Osteoblast (primary cell): ENCODE data around the gene ELAVL3. TPM values are rescaled to one million over a fixed set of nuclear protein-coding genes. Genes with fewer than 3 reads are reported as not detected.
A peak's percentile ranks its signal among the peaks of the same experiment; 100 is the strongest.

Experiments
- DNase-seq: peaks from one replicate; pipeline ENCODE4 v3.0.0; 2011; ENCODE audit warnings: low spot score, mixed read lengths; ENCODE audit not compliant: insufficient read length; ENCODE audit errors: missing footprints
- H2AFZ ChIP-seq: 2 replicates; pipeline ENCODE4 v1.6.0; 2011; ENCODE audit warnings: mild to moderate bottlenecking, low read length
- H3K27ac ChIP-seq: 2 replicates; pipeline ENCODE4 v1.5.1; 2011; ENCODE audit warnings: mild to moderate bottlenecking, low read depth, low read length, moderate library complexity
- H3K27me3 ChIP-seq: 2 replicates; pipeline ENCODE4 v1.6.0; 2012; ENCODE audit warnings: mild to moderate bottlenecking, control low read depth, inconsistent platforms, low read length, moderate library complexity; ENCODE audit not compliant: insufficient read depth
- H3K36me3 ChIP-seq: 2 replicates; pipeline ENCODE4 v1.5.1; 2011; ENCODE audit warnings: mild to moderate bottlenecking, low read length, control low read depth, moderate library complexity; ENCODE audit not compliant: insufficient read depth
- H3K4me1 ChIP-seq: 2 replicates; pipeline ENCODE4 v1.5.1; 2011; ENCODE audit warnings: mild to moderate bottlenecking, low read length, control low read depth, moderate library complexity; ENCODE audit not compliant: insufficient read depth
- H3K4me2 ChIP-seq: 2 replicates; pipeline ENCODE4 v1.6.0; 2011; ENCODE audit warnings: mild to moderate bottlenecking, low read length; ENCODE audit not compliant: insufficient read depth
- H3K4me3 ChIP-seq: fragments of 200-600 bp; sonication (generic); 3 replicates; pipeline ENCODE4 v1.5.1; 2012; ENCODE audit warnings: mild to moderate bottlenecking, low read length, inconsistent platforms; ENCODE audit not compliant: insufficient read depth
- H3K79me2 ChIP-seq: 2 replicates; pipeline ENCODE4 v1.6.0; 2012; ENCODE audit warnings: mild to moderate bottlenecking, low read length, control low read depth, inconsistent platforms; ENCODE audit not compliant: insufficient read depth
- H3K9me3 ChIP-seq: 2 replicates; pipeline ENCODE4 v1.5.1; 2011; ENCODE audit warnings: low read depth, low read length, control low read depth
- H4K20me1 ChIP-seq: 2 replicates; pipeline ENCODE4 v1.6.0; 2012; ENCODE audit warnings: mild to moderate bottlenecking, low read length, control low read depth; ENCODE audit not compliant: insufficient read depth
- total RNA-seq: library from RNA; depleted of rRNA; stranded (reverse); fragments of >200 nt; gene quantifications from 2 replicates; pipeline ENCODE4 v1.2.3, GENCODE V29; 2012
- TF ChIP-seq, protein P1 (sequence below): IDR thresholded peaks from 2 replicates; pipeline ENCODE4 v1.5.1; 2011; ENCODE audit warnings: mild to moderate bottlenecking, low read depth, low read length, moderate library complexity; ENCODE audit errors: extremely low read depth

The ELAVL3 gene
- total RNA-seq, 1 donor, result 0.72 TPM

GRCh38 chr19:11423791-11424181 is 57.1 kb downstream of the ELAVL3 start:
- Histone ChIP-seq H3K4me3 (no peak overlapping the region), H3K4me2 (no peak overlapping the region), H4K20me1 (no peaks in the 10 kb centered on the region), H3K9me3 (no peaks in the 10 kb centered on the region), H2AFZ (no peak overlapping the region), H3K36me3 (no peaks in the 10 kb centered on the region), H3K27me3 (peaks cover 14% of the 10 kb centered on the region), H3K27ac (no peak overlapping the region), H3K79me2 (no peaks in the 10 kb centered on the region), H3K4me1 (peaks cover 4% of the 10 kb centered on the region)
- TF ChIP-seq, protein P1, sequence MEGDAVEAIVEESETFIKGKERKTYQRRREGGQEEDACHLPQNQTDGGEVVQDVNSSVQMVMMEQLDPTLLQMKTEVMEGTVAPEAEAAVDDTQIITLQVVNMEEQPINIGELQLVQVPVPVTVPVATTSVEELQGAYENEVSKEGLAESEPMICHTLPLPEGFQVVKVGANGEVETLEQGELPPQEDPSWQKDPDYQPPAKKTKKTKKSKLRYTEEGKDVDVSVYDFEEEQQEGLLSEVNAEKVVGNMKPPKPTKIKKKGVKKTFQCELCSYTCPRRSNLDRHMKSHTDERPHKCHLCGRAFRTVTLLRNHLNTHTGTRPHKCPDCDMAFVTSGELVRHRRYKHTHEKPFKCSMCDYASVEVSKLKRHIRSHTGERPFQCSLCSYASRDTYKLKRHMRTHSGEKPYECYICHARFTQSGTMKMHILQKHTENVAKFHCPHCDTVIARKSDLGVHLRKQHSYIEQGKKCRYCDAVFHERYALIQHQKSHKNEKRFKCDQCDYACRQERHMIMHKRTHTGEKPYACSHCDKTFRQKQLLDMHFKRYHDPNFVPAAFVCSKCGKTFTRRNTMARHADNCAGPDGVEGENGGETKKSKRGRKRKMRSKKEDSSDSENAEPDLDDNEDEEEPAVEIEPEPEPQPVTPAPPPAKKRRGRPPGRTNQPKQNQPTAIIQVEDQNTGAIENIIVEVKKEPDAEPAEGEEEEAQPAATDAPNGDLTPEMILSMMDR, result no peak
- DNase-seq, result peak; percentile 92

DNA sequence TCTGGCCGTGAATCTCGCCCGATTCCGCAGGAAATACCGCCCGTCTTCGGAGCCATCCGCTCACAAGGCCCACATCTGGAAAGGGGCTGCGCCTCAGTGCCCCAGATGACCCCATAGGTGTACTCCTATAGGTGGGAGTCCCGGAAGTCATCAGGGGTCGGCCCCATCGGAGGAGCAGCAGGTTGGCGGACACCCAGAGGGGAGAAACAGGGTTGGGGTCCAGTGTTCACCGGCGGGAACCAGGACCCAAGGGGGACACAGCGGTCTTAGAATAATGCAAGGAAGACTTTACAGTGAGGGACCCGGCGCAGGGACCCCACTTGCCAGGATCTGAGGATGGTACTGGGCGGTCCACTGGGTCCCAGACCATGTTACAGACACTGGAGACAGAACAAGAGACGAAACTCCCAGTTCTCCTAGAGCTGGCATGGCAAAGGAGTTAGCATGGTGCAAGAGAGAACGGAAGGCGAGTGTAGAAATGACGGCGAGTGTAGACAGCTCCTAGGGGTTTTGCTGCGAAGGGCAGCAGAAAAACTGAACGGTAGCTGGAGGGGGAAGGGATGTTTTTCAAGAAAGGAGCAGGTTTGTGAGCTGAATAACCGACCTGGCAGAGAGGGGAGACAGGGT is 57.6 kb downstream of the ELAVL3 start:
- DNase-seq, result peak; percentile 83
- TF ChIP-seq, protein P1, result no peak
- Histone ChIP-seq H3K27me3 (peaks cover 14% of the 10 kb centered on the region), H3K36me3 (no peaks in the 10 kb centered on the region), H3K4me3 (no peak overlapping the region), H2AFZ (no peak overlapping the region), H4K20me1 (no peaks in the 10 kb centered on the region), H3K79me2 (no peaks in the 10 kb centered on the region), H3K27ac (no peak overlapping the region), H3K4me2 (no peak overlapping the region), H3K9me3 (no peaks in the 10 kb centered on the region), H3K4me1 (peaks cover 7% of the 10 kb centered on the region)

DNA sequence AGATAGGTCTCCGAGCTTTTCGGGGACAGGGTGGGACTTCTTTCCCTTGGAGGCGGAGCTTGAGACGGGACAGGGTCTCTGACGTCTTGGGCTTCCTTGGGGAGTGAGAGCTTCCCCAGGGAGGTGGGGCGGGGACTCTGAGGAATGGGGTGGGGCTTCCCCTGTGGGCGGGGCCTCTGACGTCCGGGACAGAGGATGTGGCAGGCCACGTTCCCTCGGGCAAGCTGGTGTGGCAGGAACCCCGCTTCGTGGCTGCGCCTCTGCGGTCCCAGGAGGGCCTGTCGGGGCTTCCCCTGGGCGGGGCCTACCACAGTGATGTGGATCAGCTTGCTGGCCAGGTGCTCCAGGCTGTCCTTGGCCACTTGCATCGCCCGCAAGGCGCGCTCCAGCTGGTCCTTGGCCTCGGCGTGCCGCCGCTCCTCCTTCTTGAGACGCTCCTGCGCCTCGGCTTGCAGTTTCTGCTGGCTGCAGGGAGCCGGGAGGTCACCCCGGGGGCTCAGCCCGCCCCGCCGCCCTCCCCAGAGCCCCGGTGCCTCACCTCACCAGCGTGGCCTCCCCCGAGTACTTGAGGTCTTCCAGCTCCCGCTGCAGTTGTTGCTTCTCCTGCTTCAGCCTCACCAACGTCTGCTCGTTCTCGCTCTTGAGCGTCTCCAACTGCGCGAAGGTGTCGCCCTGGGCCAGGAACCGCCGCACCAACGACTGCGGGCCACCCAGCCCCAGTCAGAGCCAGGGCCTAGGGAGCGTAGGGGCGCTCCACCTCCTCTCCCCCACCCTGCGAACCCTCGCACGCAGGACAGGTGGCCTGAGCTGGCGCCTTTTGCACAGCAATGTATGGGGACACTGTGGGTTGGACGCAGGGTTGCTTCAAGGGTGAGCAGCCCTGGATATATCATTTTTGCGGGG is 58.4 kb downstream of the ELAVL3 start:
- Histone ChIP-seq H2AFZ (no peak overlapping the region), H3K27ac (no peak overlapping the region), H3K9me3 (no peaks in the 10 kb centered on the region), H3K36me3 (no peaks in the 10 kb centered on the region), H3K27me3 (peaks cover 14% of the 10 kb centered on the region), H3K4me3 (peak overlapping the region; percentile 37), H3K4me2 (peak overlapping the region; percentile 67), H4K20me1 (no peaks in the 10 kb centered on the region), H3K79me2 (no peaks in the 10 kb centered on the region), H3K4me1 (peaks cover 7% of the 10 kb centered on the region)
- DNase-seq, result peak; percentile 92
- TF ChIP-seq, protein P1, result no peak
